HepG2 (cell line): ENCODE data around the gene FAM171A2.

ENCODE experiments used
- HES4 ChIP-seq: sonication (generic); formaldehyde crosslinking; IDR thresholded peaks from 2 replicates; pipeline ENCODE4 v1.9.0; 2021; ENCODE audit warnings: mild to moderate bottlenecking, missing genetic modification reagents, borderline replicate concordance
- KLF13 ChIP-seq: sonication (generic); formaldehyde crosslinking; IDR thresholded peaks from 2 replicates; pipeline ENCODE4 v1.4.0; 2020; ENCODE audit warnings: mild to moderate bottlenecking, missing genetic modification reagents
- NFIC ChIP-seq: IDR thresholded peaks from 2 replicates; pipeline ENCODE4 v1.6.1; 2012; ENCODE audit warnings: mild to moderate bottlenecking, low read length, inconsistent platforms
- RAD21 ChIP-seq: fragments of 450-650 bp; formaldehyde crosslinking; IDR thresholded peaks from 2 replicates; pipeline ENCODE4 v1.5.0; 2020; ENCODE audit warnings: mild to moderate bottlenecking
- ZFP1 ChIP-seq: IDR thresholded peaks from 2 replicates; pipeline ENCODE4 v1.6.1; 2016
- TF ChIP-seq, protein P1 (sequence below): conservative IDR thresholded peaks from 2 replicates; pipeline ENCODE4 v1.6.1; 2018; ENCODE audit warnings: missing genetic modification reagents
- TF ChIP-seq, protein P2 (sequence below), 2 experiments: fragments of 450-650 bp in 1 of 2; sonication (generic) in 1 of 2; formaldehyde crosslinking in 1 of 2; IDR thresholded peaks; 2 replicates each; pipeline versions ENCODE4 v1.6.1 to v1.8.0; 2016 to 2022; ENCODE audit warnings: antibody characterized with exemption in 1 of 2, mild to moderate bottlenecking in 1 of 2, missing genetic modification reagents in 1 of 2
- TF ChIP-seq, protein P3 (sequence below): sonication (generic); formaldehyde crosslinking; IDR thresholded peaks from 2 replicates; pipeline ENCODE4 v1.8.0; 2022; ENCODE audit warnings: missing genetic modification reagents, mild to moderate bottlenecking, borderline replicate concordance

DNA sequence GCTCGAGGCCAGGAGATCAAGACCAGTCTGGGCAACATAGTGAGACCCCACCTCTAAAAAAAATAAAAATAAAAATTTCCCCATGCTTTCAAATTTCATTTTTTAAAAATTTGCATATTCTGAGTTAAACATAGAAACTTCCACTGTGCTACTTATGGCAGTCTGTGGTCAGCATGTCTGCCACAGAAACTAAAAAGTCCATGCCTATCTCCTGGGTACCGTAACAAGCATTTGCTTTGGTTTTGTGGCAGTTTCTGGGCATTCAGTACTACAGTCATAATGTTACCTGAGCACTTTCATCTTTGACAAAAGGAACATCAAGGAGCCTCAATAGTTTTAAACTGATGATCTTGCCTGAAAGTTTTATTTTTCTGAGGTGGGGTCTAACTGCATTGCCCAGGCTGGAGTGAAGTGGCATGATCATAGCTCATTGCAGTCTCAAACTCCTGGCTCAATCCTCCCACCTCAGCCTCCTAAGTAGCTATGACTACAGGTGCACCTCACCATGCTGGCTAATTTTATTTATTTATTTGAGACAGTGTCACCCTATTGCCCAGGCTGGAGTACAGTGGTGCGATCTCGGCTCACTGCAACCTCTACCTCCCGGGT is 39.0 kb upstream of the FAM171A2 start:
- TF ChIP-seq NFIC (no peak), RAD21 (CRISPR knock-in tag) (no peak), KLF13 (no peak), ZFP1 (CRISPR knock-in tag) (no peak), HES4 (CRISPR knock-in tag) (no peak)
- TF ChIP-seq, protein P1, sequence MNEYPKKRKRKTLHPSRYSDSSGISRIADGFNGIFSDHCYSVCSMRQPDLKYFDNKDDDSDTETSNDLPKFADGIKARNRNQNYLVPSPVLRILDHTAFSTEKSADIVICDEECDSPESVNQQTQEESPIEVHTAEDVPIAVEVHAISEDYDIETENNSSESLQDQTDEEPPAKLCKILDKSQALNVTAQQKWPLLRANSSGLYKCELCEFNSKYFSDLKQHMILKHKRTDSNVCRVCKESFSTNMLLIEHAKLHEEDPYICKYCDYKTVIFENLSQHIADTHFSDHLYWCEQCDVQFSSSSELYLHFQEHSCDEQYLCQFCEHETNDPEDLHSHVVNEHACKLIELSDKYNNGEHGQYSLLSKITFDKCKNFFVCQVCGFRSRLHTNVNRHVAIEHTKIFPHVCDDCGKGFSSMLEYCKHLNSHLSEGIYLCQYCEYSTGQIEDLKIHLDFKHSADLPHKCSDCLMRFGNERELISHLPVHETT (CRISPR knock-in tag): no peak
- TF ChIP-seq, protein P2, sequence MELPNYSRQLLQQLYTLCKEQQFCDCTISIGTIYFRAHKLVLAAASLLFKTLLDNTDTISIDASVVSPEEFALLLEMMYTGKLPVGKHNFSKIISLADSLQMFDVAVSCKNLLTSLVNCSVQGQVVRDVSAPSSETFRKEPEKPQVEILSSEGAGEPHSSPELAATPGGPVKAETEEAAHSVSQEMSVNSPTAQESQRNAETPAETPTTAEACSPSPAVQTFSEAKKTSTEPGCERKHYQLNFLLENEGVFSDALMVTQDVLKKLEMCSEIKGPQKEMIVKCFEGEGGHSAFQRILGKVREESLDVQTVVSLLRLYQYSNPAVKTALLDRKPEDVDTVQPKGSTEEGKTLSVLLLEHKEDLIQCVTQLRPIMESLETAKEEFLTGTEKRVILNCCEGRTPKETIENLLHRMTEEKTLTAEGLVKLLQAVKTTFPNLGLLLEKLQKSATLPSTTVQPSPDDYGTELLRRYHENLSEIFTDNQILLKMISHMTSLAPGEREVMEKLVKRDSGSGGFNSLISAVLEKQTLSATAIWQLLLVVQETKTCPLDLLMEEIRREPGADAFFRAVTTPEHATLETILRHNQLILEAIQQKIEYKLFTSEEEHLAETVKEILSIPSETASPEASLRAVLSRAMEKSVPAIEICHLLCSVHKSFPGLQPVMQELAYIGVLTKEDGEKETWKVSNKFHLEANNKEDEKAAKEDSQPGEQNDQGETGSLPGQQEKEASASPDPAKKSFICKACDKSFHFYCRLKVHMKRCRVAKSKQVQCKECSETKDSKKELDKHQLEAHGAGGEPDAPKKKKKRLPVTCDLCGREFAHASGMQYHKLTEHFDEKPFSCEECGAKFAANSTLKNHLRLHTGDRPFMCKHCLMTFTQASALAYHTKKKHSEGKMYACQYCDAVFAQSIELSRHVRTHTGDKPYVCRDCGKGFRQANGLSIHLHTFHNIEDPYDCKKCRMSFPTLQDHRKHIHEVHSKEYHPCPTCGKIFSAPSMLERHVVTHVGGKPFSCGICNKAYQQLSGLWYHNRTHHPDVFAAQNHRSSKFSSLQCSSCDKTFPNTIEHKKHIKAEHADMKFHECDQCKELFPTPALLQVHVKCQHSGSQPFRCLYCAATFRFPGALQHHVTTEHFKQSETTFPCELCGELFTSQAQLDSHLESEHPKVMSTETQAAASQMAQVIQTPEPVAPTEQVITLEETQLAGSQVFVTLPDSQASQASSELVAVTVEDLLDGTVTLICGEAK (IDR thresholded peaks at IDR 0.05): no peak
- TF ChIP-seq, protein P2 (CRISPR knock-in tag; IDR thresholded peaks at IDR 0.05): no peak
- TF ChIP-seq, protein P3, sequence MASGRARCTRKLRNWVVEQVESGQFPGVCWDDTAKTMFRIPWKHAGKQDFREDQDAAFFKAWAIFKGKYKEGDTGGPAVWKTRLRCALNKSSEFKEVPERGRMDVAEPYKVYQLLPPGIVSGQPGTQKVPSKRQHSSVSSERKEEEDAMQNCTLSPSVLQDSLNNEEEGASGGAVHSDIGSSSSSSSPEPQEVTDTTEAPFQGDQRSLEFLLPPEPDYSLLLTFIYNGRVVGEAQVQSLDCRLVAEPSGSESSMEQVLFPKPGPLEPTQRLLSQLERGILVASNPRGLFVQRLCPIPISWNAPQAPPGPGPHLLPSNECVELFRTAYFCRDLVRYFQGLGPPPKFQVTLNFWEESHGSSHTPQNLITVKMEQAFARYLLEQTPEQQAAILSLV: no peak
